Peyer's patch (tissue), 4 donors: ENCODE results near the gene NCBP1.

Experiments
- POLR2A ChIP-seq, 2 donors: fragments of 450-650 bp; IDR thresholded peaks; one replicate each; pipeline ENCODE4 v1.5.1; 2017; ENCODE audit warnings: antibody characterized with exemption in 2 of 2, mild to moderate bottlenecking in 2 of 2, moderate library complexity in 2 of 2
- TF ChIP-seq, protein P1 (sequence below), 6 experiments: fragments of 450-650 bp in 4 of 6; fragments of 200-600 bp in 2 of 6; sonication (generic) in 1 of 6; IDR thresholded peaks; one replicate each; pipeline ENCODE4 v1.5.1; 2017 to 2019; ENCODE audit warnings: antibody characterized with exemption in 6 of 6, mild to moderate bottlenecking in 3 of 6, moderate library complexity in 1 of 6

DNA sequence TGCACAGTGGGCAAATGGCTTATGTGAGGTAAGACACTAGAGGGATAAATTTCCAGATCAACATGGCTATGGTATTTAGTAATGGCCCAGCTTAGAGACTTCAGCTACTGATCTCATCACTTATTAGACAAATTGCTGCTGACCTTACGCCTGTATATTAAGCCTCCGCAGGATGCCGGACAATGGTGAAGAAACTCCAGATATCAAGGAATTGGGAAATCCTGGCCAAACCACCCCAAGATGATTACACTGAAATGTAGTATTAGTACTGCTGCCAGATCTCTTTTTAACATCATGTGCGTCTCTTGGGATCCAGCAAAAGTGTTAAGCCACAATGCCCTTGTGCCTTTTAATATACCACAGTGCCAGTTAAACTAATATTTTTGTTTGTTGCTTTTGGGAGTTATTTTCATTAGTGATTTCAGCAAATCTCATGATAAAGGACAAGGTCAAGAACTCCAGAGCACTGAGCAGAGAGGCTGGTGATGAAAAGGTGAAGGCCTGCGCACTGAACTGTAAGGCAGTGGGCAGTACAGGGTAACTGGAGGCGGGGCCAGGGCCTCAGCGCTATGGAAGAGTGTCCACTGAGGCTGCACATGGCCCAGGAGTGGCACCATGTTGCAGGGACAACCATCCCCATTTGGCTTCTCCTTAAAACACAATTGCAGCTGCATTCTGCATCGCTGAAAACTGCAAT lies 32.9 kb upstream of the NCBP1 start:
- TF ChIP-seq POLR2A (IDR thresholded peaks at IDR 0.05) = no peak
- TF ChIP-seq, protein P1, sequence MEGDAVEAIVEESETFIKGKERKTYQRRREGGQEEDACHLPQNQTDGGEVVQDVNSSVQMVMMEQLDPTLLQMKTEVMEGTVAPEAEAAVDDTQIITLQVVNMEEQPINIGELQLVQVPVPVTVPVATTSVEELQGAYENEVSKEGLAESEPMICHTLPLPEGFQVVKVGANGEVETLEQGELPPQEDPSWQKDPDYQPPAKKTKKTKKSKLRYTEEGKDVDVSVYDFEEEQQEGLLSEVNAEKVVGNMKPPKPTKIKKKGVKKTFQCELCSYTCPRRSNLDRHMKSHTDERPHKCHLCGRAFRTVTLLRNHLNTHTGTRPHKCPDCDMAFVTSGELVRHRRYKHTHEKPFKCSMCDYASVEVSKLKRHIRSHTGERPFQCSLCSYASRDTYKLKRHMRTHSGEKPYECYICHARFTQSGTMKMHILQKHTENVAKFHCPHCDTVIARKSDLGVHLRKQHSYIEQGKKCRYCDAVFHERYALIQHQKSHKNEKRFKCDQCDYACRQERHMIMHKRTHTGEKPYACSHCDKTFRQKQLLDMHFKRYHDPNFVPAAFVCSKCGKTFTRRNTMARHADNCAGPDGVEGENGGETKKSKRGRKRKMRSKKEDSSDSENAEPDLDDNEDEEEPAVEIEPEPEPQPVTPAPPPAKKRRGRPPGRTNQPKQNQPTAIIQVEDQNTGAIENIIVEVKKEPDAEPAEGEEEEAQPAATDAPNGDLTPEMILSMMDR (IDR thresholded peaks at IDR 0.05) = no peak
